HCEC 1CT (cell line): Measurements from ENCODE around the gene ISM2.

Experiments used
- DNase-seq: peaks from one replicate; pipeline ENCODE4 v3.0.0-alpha.2; 2017

ISM2 gene

GRCh38 chr14:77459072-77459723, 39.4 kb downstream of the ISM2 start:
- peak; percentile 63 for DNase-seq

- DNase-seq: peak; percentile 26
Measured at GRCh38 chr14:77458249-77458950, 40.2 kb downstream of the ISM2 start.

GRCh38 chr14:77457522-77458248, 40.9 kb downstream of the ISM2 start, which contains the start of the genes AHSA1 and VIPAS39:
Gene AHSA1 (plus strand): TSS chr14:77458093. CDS start chr14:77458190, 97 bp downstream.
Gene VIPAS39 (minus strand): TSS chr14:77457601. CDS start chr14:77454102, 3,499 bp downstream.
- DNase-seq: peak; percentile 99

DNA sequence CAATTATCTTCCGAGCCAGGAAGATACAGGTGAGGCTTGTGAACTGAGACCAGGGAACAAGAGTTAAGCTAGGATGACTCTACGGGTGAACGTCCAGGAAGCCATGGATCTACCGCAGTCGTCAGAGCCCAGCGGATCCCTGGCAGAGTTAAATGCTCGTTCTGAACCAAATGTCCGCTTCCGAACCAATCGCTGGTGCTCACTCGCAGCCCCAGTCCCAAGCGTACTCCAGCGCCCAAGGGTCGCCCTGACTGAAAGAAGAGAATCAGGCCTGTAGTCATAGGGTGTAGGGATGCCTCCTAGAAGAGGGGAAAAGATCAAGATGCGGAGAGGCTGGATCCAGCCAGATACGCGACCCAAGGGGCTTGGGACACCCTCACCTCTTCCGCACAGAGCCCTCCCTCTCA, 41.5 kb downstream of the ISM2 start:
- DNase-seq: peak; percentile 15

DNA sequence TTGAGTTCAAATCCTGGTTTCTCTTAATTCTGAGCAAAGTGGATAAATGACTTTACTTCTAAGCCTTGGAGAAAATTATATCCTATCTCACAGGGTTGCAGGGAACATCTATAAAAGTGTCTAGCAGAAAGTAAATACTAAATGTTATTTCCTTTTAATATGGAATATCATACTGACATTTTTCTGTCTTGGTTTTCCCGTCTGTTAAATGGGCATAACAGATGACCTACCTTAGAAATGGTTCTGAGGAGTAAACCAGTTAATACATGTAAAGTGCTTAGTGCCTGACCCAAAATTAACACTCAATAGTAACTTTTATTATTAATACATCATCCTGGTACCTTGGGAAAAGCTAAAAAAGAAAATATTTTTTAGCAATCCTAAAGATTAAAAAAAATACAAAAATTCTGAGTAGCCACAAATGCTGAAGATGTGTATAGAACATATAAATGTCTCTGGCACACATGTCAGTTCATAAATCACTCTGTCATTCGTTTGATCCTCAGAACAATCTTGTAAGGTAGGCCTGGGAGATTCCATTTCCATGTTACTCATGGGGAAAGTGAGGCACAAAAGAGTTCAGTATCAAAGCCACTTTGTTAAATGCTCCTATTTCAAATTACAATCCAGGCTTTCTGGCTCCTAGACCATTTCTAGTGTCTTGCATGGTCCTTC, 42.5 kb downstream of the ISM2 start:
- no peak for DNase-seq

GRCh38 chr14:77442196-77442595, 56.4 kb downstream of the ISM2 start:
- DNase-seq: no peak

DNA sequence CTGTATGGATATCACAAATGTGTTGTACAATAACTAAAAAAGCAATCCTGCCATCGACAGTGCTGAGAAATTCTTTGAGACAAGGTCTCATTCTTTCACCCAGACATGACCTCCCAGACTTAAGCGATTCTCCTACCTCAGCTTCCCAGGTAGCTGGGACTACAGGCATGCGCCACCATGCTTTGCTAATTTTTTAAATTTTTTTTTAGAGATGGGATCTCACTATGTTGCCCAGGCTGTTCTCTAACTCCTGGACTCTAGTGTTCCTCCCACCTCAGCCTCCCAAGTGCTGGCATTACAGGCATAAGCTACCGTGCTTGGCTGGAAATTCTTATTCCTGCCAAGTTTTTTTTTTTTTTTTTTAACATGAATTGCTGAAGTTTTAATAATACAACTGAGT, 58.8 kb downstream of the ISM2 start:
- DNase-seq: no peak

GRCh38 chr14:77438596-77438995, 60.0 kb downstream of the ISM2 start:
- DNase-seq: no peak

- peak; percentile 13 for DNase-seq
Measured at GRCh38 chr14:77436042-77436441, 62.6 kb downstream of the ISM2 start.

DNA sequence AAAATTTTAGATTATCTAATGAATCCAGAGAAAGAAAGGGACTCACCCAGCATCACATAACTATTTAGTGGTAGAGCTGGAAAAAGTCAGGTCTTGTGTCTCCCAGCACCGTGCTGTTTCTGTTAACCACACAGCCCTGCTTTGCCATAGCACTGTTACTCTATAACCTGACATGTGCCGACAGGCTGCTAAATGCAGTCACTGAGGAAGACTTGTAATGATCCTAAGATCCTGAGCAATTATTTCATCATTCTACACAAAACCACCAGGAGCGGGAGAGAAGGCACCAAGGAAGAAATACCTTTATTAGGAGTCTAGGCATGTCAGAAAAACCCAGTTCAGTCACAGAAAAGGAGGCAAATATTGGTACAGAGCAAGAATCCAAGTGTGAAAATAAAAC, 72.2 kb downstream of the ISM2 start:
- DNase-seq: no peak

DNA sequence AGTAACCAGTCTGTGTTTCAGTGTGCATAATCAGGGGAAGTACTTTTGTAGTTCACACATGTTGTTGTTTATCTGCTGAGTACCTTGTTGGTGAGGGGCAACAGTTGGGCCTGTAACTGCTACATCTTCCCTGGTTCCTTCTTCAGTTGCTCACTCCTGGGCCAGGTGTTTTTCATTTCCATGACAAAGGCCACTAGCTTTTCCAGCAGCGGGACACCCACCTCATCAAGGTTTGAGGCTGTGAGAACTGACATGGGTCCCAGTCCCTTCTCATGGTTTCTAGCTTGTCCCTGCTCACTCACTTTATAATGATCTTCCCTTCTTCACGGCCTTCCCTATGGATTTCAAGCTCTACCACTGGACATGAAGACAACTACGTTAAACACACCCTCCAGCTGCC, 73.8 kb downstream of the ISM2 start:
- DNase-seq: no peak
